Omental fat pad (tissue), 4 donors: Measurements from ENCODE around the gene B3GALT6. TPM values are rescaled to one million over a fixed set of nuclear protein-coding genes. Genes with fewer than 3 reads are reported as not detected.

Experiments used
- ATAC-seq: fragments of 150-250 bp; one replicate; pipeline ENCODE4 v1.9.1; 2016; ENCODE audit warnings: mild to moderate bottlenecking, moderate library complexity; ENCODE audit not compliant: low FRiP score
- DNase-seq: peaks from one replicate; pipeline ENCODE4 v3.0.0-alpha.2; 2019; ENCODE audit warnings: low spot score
- total RNA-seq, 4 donors: library from RNA; depleted of rRNA; stranded (reverse); fragments of >200 nt; gene quantifications; one replicate each; pipeline ENCODE4 v1.1.0, GENCODE V29; 2016
- TF ChIP-seq, protein P1 (sequence below), 3 donors: fragments of 450-650 bp; IDR thresholded peaks; one replicate each; pipeline ENCODE4 v1.5.1; 2016 to 2017; ENCODE audit warnings: antibody characterized with exemption in 3 of 3, mild to moderate bottlenecking in 3 of 3, moderate library complexity in 2 of 3

Gene B3GALT6
- total RNA-seq, 4 donors from 2014 or later: 14.6 to 27.1 (median 22.1) TPM

DNA sequence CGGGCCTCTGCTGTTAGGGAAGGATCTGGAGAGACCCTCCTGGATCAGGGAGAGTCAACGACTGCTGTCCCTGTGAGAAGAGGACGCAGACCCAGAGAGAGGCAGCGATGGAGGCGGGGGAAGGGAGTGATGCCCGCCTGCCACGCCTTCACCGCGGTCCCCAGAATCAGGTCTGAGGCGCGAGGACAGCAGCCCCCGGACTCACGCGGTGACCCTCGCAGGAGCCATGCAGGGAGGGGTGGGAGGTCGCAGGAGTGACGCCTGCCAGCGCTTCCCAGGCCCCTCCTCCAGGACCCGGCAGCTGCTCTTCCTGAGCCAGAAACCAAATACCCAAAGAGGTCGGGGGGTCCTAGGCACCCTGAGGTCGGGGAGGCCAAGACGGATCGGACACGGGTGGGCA is 11.8 kb upstream of the B3GALT6 start:
- DNase-seq (no peak), ATAC-seq (no peak)
- TF ChIP-seq, protein P1, sequence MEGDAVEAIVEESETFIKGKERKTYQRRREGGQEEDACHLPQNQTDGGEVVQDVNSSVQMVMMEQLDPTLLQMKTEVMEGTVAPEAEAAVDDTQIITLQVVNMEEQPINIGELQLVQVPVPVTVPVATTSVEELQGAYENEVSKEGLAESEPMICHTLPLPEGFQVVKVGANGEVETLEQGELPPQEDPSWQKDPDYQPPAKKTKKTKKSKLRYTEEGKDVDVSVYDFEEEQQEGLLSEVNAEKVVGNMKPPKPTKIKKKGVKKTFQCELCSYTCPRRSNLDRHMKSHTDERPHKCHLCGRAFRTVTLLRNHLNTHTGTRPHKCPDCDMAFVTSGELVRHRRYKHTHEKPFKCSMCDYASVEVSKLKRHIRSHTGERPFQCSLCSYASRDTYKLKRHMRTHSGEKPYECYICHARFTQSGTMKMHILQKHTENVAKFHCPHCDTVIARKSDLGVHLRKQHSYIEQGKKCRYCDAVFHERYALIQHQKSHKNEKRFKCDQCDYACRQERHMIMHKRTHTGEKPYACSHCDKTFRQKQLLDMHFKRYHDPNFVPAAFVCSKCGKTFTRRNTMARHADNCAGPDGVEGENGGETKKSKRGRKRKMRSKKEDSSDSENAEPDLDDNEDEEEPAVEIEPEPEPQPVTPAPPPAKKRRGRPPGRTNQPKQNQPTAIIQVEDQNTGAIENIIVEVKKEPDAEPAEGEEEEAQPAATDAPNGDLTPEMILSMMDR (IDR thresholded peaks at IDR 0.05): no peak

DNA sequence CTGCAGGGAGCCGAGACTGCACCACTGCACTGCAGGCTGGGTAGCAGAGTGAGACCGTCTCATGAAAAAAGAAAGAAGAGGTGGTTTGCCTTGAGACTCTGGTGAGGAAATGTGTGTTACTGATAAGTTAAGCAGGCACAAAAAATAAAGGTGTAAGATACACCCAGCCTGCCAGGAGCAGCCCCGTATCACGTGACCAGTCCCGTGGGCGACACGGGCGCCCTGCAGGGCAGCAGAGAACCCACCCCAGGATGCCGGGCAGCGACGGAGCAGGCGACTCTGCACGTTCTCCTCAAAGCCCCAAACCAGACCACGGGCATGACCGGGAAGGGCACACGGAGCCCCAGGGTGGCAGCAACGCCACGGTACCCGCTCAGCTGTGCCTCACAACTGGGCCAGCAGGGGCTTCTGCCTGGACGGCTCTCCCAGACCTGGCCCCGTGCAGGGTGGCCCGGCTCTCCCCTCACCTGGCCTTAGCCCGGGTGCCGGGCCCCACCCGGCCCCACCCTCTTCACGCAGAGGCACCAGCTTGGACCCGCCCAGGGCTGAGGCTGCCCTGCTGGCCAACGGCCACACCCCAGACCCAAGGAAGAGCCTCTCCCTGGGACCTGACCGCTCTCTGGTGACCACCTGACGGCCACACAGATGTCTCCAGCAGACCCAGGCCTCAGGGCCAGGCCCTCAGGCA is 10.0 kb upstream of the B3GALT6 start:
- TF ChIP-seq, protein P1 (IDR thresholded peaks at IDR 0.05): no peak
- ATAC-seq (no peak), DNase-seq (no peak)

DNA sequence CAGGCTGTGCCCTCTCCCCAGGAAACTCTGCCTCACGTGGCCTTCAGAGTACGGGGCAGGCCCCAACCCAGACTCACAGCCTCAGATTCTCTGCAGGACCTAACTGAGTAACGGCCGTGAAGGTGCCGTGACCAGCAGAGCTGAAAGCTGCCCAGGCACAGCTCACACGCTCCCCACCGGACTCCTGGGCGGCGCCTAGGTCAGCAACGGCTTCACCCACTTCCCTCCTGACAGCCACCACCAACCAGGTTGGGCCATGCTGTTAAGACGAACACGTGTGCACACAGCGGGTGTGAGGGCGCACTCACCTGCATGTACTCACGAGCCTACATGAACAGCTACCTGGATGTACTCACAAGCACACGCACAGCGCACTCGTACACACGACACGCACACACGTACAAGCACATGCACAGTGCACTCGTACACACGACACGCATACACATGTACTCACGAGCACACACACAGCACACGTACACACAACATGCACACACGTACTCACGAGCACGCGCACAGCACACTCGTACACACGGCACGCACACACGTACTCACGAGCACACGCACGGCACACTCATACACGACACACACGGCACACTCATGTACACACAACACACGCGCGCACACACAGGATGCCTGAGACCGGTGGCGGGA is 9.3 kb upstream of the B3GALT6 start:
- TF ChIP-seq, protein P1 (IDR thresholded peaks at IDR 0.05): no peak
- no peak for DNase-seq
- ATAC-seq: no peak

- no peak for ATAC-seq
These were observed 8.7 kb upstream of the B3GALT6 start for GRCh38 chr1:1223321-1223720.

GRCh38 chr1:1223891-1224290 is 8.1 kb upstream of the B3GALT6 start:
- ATAC-seq (no peak), DNase-seq (no peak)
- TF ChIP-seq, protein P1 (IDR thresholded peaks at IDR 0.05): no peak

More at GRCh38 chr1:1223321-1223720, 8.7 kb upstream of the B3GALT6 start:
- DNase-seq: no peak
- TF ChIP-seq, protein P1 (IDR thresholded peaks at IDR 0.05): no peak

- no peak for ATAC-seq
- DNase-seq: no peak
- TF ChIP-seq, protein P1 (IDR thresholded peaks at IDR 0.05): no peak
These were observed 6.7 kb upstream of the B3GALT6 start for GRCh38 chr1:1225238-1225845.
